HepG2 (cell line): ENCODE data around the gene FLOT2. TPM values are rescaled to one million over a fixed set of nuclear protein-coding genes. Genes with fewer than 3 reads are reported as not detected.

Source experiments
- ATAC-seq: fragments of 200-7000 bp; cut with Tn5 transposase; 3 replicates; pipeline ENCODE4 v1.9.1; 2020; ENCODE audit warnings: mild to moderate bottlenecking, moderate library complexity
- BruUV-seq: library from RNA; stranded (reverse); fragments of 400-500 nt; replicated peaks from 2 replicates; lab custom pipeline; 2021; lab: Mats Ljungman, UMichigan
- CTCF ChIA-PET: fragments of 300-600 bp; formaldehyde crosslinking; extraction: SDS; loops from one replicate; lab custom pipeline; 2021; ENCODE audit warnings: low total read pairs, inconsistent platforms, low intra/inter-chr PET ratio; lab: Yijun Ruan, JAX
- POLR2A ChIA-PET: fragments of 350-600 bp; sonication (Branson Sonifier 250); formaldehyde crosslinking; loops from one replicate; lab custom pipeline; 2020; ENCODE audit warnings: antibody characterized with exemption, inconsistent platforms; lab: Yijun Ruan, JAX
- DNase-seq: peaks from one replicate; pipeline ENCODE4 v3.0.0-alpha.2; 2015; ENCODE audit warnings: low spot score
- FAIRE-seq: peaks from 3 replicates; lab custom pipeline; 2011; peaks lifted over from hg19 to GRCh38; lab: Jason Lieb, UNC
- H2AFZ ChIP-seq: one replicate; pipeline ENCODE4 v1.6.1; 2011; ENCODE audit warnings: low read length, inconsistent platforms
- H3K27ac ChIP-seq: fragments of 300-600 bp; 3 replicates; pipeline ENCODE4 v1.8.0; 2011; ENCODE audit warnings: mixed run types, mild to moderate bottlenecking, mixed read lengths, low read length, inconsistent platforms; ENCODE audit not compliant: insufficient read depth; ENCODE audit errors: extremely low read length
- H3K27me3 ChIP-seq, 2 experiments: fragments of 200-600 bp in 1 of 2; 2 replicates in 1 of 2; 3 replicates in 1 of 2; pipeline versions ENCODE4 v1.6.0 to v1.8.0; 2011; ENCODE audit warnings: low read length in 2 of 2, mild to moderate bottlenecking in 2 of 2, moderate library complexity in 2 of 2, inconsistent platforms in 1 of 2; ENCODE audit not compliant: insufficient read depth in 2 of 2, control insufficient read depth in 1 of 2
- H3K36me3 ChIP-seq, 2 experiments: fragments of 200-600 bp in 1 of 2; replicated peaks in 1 of 2; 2 replicates in 1 of 2; 3 replicates in 1 of 2; pipeline versions ENCODE4 v1.5.1 to v1.8.0; 2011; ENCODE audit warnings: low read length in 2 of 2, inconsistent platforms in 1 of 2; ENCODE audit not compliant: insufficient read depth in 2 of 2, control insufficient read depth in 1 of 2
- H3K4me1 ChIP-seq: 2 replicates; pipeline ENCODE4 v1.5.1; 2012; ENCODE audit warnings: low read length, inconsistent platforms; ENCODE audit not compliant: insufficient read depth
- H3K4me2 ChIP-seq: 2 replicates; pipeline ENCODE4 v1.6.0; 2011; ENCODE audit warnings: low read depth, low read length, inconsistent platforms
- H3K4me3 ChIP-seq, 3 experiments: fragments of 200-600 bp in 1 of 3; sonication (generic), shearing (Covaris generic) in 1 of 3; replicated peaks in 1 of 3; 2 replicates each; pipeline ENCODE4 v1.5.1; 2011 to 2016; ENCODE audit warnings: low read length in 3 of 3, inconsistent platforms in 2 of 3, low read depth in 2 of 3, mild to moderate bottlenecking in 2 of 3, control low read depth in 1 of 3, mixed read lengths in 1 of 3; ENCODE audit not compliant: insufficient read depth in 1 of 3
- H3K79me2 ChIP-seq: one replicate; pipeline ENCODE4 v1.6.1; 2011; ENCODE audit warnings: low read length, inconsistent platforms; ENCODE audit not compliant: insufficient read depth
- H3K9ac ChIP-seq: 2 replicates; pipeline ENCODE4 v1.6.0; 2011; ENCODE audit warnings: mild to moderate bottlenecking, low read depth, low read length, inconsistent platforms; ENCODE audit not compliant: insufficient read depth
- H3K9me3 ChIP-seq: 2 replicates; pipeline ENCODE4 v1.5.1; 2012; ENCODE audit warnings: mild to moderate bottlenecking, low read length
- H4K20me1 ChIP-seq: 2 replicates; pipeline ENCODE4 v1.6.0; 2011; ENCODE audit warnings: inconsistent platforms, mild to moderate bottlenecking, low read length, moderate library complexity; ENCODE audit not compliant: insufficient read depth
- NKX3-1 ChIP-seq: sonication (generic); formaldehyde crosslinking; IDR thresholded peaks from 2 replicates; pipeline ENCODE4 v1.5.0; 2020; ENCODE audit warnings: missing genetic modification reagents
- PHF5A ChIP-seq: IDR thresholded peaks from one replicate; pipeline ENCODE4 v1.6.1; 2018; ENCODE audit warnings: low read depth, missing genetic modification reagents; ENCODE audit not compliant: unreplicated experiment
- RORA ChIP-seq: sonication (generic); formaldehyde crosslinking; IDR thresholded peaks from 2 replicates; pipeline ENCODE4 v1.5.0; 2020; ENCODE audit warnings: mild to moderate bottlenecking, missing genetic modification reagents, moderate library complexity
- SATB2 ChIP-seq: sonication (generic); formaldehyde crosslinking; IDR thresholded peaks from 2 replicates; pipeline ENCODE4 v1.5.0; 2020; ENCODE audit warnings: missing genetic modification reagents
- SRF ChIP-seq: IDR thresholded peaks from 2 replicates; pipeline ENCODE4 v1.6.1; 2011; ENCODE audit warnings: mild to moderate bottlenecking, low read depth, low read length, moderate library complexity
- ZNF773 ChIP-seq: sonication (generic); formaldehyde crosslinking; IDR thresholded peaks from 2 replicates; pipeline ENCODE4 v1.4.0; 2020; ENCODE audit warnings: missing genetic modification reagents, borderline replicate concordance
- WGBS: methylation state at CpG from one replicate; pipeline ENCODE4 v1.1.6; 2017; ENCODE audit warnings: low lambda C conversion rate; 5-methylcytosine and 5-hydroxymethylcytosine counted together
- in situ Hi-C: cut with HindIII; loops from 2 replicates; pipeline ENCODE4 v1.10.0; 2017; ENCODE audit warnings: low pct_unique_long_range_greater_than_20kb; ENCODE audit not compliant: extremely low pct_ligation_motif_present
- intact Hi-C: fragments of 100-400 bp; cut with micrococcal nuclease; formaldehyde crosslinking; loops from one replicate; pipeline ENCODE4 v1.10.0; 2022; ENCODE audit not compliant: unreplicated experiment
- polyA plus RNA-seq, 8 experiments: library from polyadenylated mRNA; depleted of rRNA in 3 of 8; stranded (reverse) in 7 of 8; unstranded in 1 of 8; fragments of >200 nt; fragmentation: Illumina TruSeq in 4 of 8; extraction: Trizol in 4 of 8; gene quantifications; 2 replicates each; pipeline versions ENCODE4 v1.2.1 to v1.2.3, GENCODE V29; 2011 to 2016; ENCODE audit warnings: low read depth in 4 of 8, missing spikeins in 1 of 8, mixed read lengths in 1 of 8; ENCODE audit not compliant: insufficient read depth in 1 of 8
- total RNA-seq, 5 experiments: library from RNA; depleted of rRNA; stranded (reverse); fragments of >200 nt; fragmentation: Illumina TruSeq; extraction: Trizol; gene quantifications; 2 replicates each; pipeline ENCODE4 v1.2.3, GENCODE V29; 2016; ENCODE audit warnings: low read depth in 1 of 5
- TF ChIP-seq, protein P1 (sequence below): sonication (generic); formaldehyde crosslinking; IDR thresholded peaks from 2 replicates; pipeline ENCODE4 v1.5.0; 2020; ENCODE audit warnings: mild to moderate bottlenecking, missing genetic modification reagents, borderline replicate concordance
- TF ChIP-seq, protein P2 (sequence below): sonication (generic); formaldehyde crosslinking; IDR thresholded peaks from 2 replicates; pipeline ENCODE4 v1.5.1; 2020; ENCODE audit warnings: mild to moderate bottlenecking, missing genetic modification reagents, moderate library complexity

FLOT2 gene
- total and polyA plus RNA-seq, 2 of the 13 experiments (the other 11 are each of a cell fraction or from before 2014, with no cell fraction given), result 54.3 to 54.5 TPM

DNA sequence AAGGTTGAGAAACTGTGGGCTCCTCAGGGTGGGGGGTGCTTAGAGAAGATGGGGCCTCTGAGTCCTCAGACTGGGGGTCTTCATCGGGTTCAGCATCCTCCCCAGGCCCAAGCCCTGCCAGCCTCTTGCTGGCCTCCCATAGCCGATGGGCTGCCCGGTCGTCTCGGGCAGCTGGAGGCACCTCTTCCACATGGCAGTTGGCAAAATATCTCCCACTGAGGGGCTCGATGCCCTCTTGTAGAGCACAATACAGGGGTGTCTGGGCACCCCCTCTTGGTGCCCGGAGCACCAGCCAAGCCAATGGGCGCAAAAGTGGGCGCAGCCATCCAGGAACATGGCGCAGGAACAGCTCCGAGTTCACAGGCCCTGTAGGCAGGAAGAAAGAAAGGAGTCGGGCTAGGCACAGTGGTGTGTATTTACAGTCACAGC lies 1.0 kb upstream of the FLOT2 start:
- DNase-seq (no peak), FAIRE-seq (no peak), ATAC-seq (no peak)
- in situ Hi-C loops, result loop anchor here (25.0 kb wide), 1 partner anchor 261 kb away; the partner anchor contains the start of gene BLTP2
- no TSS peak for BruUV-seq
- Histone ChIP-seq H3K4me3 (no peak overlapping the region), H4K20me1 (no peaks in the 10 kb centered on the region; the same call in none of the 2 replicates), H2AFZ (no peak overlapping the region), H3K27me3 (no peaks in the 10 kb centered on the region; a peak in 1 of 5 replicates), H3K79me2 (peaks cover 30% of the 10 kb centered on the region), H3K27ac (no peak overlapping the region), H3K9me3 (no peaks in the 10 kb centered on the region), H3K9ac (no peak overlapping the region), H3K36me3 (peaks cover 0 to 5% of the 10 kb centered on the region in 2 experiments; a peak in 1 of 5 replicates), H3K4me2 (no peak overlapping the region), H3K4me1 (peaks cover 50% of the 10 kb centered on the region)
- intact Hi-C loops, result loop anchor here (5.0 kb wide), 1 partner anchor 136 kb away; no protein-coding TSS in a partner anchor
- 79% methylated on average over 8 of the region's 12 CpGs for WGBS
- ChIA-PET CTCF (no interaction called here), POLR2A (interaction anchor here (0.9 to 3.5 kb wide), 8 partner anchors 10 to 179 kb away, joined by 3 to 16 read pairs (median 4); partner anchors contain the start of genes FAM222B and RPL23A)
- TF ChIP-seq ZNF773 (no peak), SRF (no peak), RORA (CRISPR knock-in tag) (no peak)

DNA sequence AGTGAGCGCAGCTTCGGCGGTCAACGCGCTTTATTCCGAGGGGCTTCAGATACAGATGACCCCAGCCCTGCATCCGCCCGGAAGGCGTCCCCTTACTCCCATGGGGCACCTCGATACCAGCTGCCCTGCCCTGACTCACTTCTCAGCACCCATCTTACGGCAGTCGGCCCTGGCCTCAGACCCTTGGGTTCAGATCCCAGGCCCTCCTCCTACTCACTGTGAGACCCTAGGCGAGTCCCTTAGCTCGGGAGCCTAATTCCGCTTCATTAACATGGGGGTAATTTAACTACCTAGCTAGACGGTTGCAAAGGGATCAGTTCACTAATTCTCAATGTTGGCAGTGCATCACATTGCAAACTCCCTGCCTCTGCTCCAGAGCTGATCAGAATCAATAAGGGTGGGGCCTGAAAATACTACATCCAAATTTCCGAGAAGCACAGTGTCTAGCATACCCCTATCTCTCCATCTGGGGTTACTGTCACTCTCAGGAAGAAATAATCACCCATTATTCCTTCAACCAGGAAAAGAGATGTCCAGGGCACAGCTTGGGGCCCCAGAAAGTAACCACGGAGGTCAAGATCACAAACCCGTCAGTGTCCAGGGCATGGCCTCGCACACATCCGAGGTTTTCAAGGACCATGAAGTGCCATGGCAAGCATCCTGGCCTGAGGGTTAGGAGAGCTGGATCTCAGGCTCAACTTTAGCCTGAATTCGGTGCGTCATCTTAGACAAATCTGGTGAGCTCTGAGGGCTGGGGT lies 415 bp upstream of the FLOT2 start:
- WGBS, result 58% methylated on average over 11 of the region's 23 CpGs
- TSS peak; percentile 62 for BruUV-seq
- intact Hi-C loops (loop anchor here (5.0 kb wide), 1 partner anchor 136 kb away; no protein-coding TSS in a partner anchor), in situ Hi-C loops (loop anchor here (25.0 kb wide), 1 partner anchor 261 kb away; the partner anchor contains the start of gene BLTP2)
- Histone ChIP-seq H4K20me1 (no peaks in the 10 kb centered on the region; the same call in none of the 2 replicates), H3K4me3 (peak overlapping the region; percentile 76 to 93 (median 89); a peak in 5 of 6 replicates), H3K9ac (peak overlapping the region; percentile 83), H3K79me2 (peaks cover 30% of the 10 kb centered on the region), H2AFZ (no peak overlapping the region), H3K27me3 (no peaks in the 10 kb centered on the region; a peak in 1 of 5 replicates), H3K4me1 (peaks cover 49% of the 10 kb centered on the region), H3K9me3 (no peaks in the 10 kb centered on the region), H3K27ac (peak overlapping the region; percentile 84), H3K4me2 (peak overlapping the region; percentile 90), H3K36me3 (peaks cover 0 to 5% of the 10 kb centered on the region in 2 experiments; a peak in 2 of 5 replicates)
- DNase-seq (no peak), ATAC-seq (peak; percentile 1; the same call in 1 of the 3 replicates), FAIRE-seq (no peak)
- ChIA-PET POLR2A (interaction anchor here (0.9 to 3.5 kb wide), 9 partner anchors 10 to 178 kb away, joined by 3 to 16 read pairs (median 4); partner anchors contain the start of genes FAM222B, NEK8 and RPL23A), CTCF (no interaction called here)
- TF ChIP-seq SATB2 (CRISPR knock-in tag), result 0 out of 2 replicates have a peak, but pooled peaks have one; percentile 12
- TF ChIP-seq, protein P1, sequence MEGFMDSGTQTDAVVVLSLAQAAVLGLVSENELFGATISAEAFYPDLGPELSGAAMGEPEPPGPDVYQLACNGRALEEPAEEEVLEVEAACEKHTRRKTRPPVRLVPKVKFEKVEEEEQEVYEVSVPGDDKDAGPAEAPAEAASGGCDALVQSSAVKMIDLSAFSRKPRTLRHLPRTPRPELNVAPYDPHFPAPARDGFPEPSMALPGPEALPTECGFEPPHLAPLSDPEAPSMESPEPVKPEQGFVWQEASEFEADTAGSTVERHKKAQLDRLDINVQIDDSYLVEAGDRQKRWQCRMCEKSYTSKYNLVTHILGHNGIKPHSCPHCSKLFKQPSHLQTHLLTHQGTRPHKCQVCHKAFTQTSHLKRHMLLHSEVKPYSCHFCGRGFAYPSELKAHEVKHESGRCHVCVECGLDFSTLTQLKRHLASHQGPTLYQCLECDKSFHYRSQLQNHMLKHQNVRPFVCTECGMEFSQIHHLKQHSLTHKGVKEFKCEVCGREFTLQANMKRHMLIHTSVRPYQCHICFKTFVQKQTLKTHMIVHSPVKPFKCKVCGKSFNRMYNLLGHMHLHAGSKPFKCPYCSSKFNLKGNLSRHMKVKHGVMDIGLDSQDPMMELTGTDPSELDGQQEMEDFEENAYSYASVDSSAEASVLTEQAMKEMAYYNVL (CRISPR knock-in tag), result 0 out of 2 replicates have a peak, but pooled peaks have one; percentile 0
- 0 out of 2 replicates have a peak, but pooled peaks have one; percentile 3 for TF ChIP-seq NKX3-1 (CRISPR knock-in tag)
- TF ChIP-seq, protein P2, sequence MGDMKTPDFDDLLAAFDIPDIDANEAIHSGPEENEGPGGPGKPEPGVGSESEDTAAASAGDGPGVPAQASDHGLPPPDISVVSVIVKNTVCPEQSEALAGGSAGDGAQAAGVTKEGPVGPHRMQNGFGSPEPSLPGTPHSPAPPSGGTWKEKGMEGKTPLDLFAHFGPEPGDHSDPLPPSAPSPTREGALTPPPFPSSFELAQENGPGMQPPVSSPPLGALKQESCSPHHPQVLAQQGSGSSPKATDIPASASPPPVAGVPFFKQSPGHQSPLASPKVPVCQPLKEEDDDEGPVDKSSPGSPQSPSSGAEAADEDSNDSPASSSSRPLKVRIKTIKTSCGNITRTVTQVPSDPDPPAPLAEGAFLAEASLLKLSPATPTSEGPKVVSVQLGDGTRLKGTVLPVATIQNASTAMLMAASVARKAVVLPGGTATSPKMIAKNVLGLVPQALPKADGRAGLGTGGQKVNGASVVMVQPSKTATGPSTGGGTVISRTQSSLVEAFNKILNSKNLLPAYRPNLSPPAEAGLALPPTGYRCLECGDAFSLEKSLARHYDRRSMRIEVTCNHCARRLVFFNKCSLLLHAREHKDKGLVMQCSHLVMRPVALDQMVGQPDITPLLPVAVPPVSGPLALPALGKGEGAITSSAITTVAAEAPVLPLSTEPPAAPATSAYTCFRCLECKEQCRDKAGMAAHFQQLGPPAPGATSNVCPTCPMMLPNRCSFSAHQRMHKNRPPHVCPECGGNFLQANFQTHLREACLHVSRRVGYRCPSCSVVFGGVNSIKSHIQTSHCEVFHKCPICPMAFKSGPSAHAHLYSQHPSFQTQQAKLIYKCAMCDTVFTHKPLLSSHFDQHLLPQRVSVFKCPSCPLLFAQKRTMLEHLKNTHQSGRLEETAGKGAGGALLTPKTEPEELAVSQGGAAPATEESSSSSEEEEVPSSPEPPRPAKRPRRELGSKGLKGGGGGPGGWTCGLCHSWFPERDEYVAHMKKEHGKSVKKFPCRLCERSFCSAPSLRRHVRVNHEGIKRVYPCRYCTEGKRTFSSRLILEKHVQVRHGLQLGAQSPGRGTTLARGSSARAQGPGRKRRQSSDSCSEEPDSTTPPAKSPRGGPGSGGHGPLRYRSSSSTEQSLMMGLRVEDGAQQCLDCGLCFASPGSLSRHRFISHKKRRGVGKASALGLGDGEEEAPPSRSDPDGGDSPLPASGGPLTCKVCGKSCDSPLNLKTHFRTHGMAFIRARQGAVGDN (CRISPR knock-in tag), result peak; percentile 10
- peak; percentile 18 for TF ChIP-seq PHF5A (CRISPR knock-in tag)
